Heart left ventricle (tissue), 13 donors: Measurements from ENCODE around the gene LANCL1.

Experiments
- CTCF ChIP-seq, 12 donors: fragments of 200-600 bp; sonication (generic) in 4 of 12; IDR thresholded peaks; one replicate each; pipeline versions ENCODE4 v1.5.0 to v1.8.0; 2018 to 2022; ENCODE audit warnings: antibody characterized with exemption in 12 of 12, mild to moderate bottlenecking in 5 of 12
- POLR2A ChIP-seq, 2 donors: fragments of 450-650 bp; IDR thresholded peaks; one replicate each; pipeline ENCODE4 v1.6.1; 2017; ENCODE audit warnings: antibody characterized with exemption in 2 of 2, mild to moderate bottlenecking in 2 of 2, moderate library complexity in 2 of 2
- donor health status: ischemic (EF 13 %, LVEDD 7.1; RV severe dilation, severe dysfunction).
- donor health status: DM: no; HTN: yes; CAD: no.
- donor health status: DM: no; HTN: no; CAD: no.
- donor health status: ischemic (EF 25% LVEDD 6.9; RV normal size, moderate dysfunction).
- donor health status: ischemic (EF 25% LVEDD 5.7; RV mildly dilated, moderate dysfunction).
- donor health status: ischemic (EF 35%, LVEDD 5.7; RV mildly dilated, moderate dysfunction).
- donor health status: nonischemic (EF 11% LVEDD 7.7; RV severe dilation, severe dysfunction).
- donor health status: DM: yes; HTN: yes; CAD: no.
- donor health status: PGD.
- donor health status: ischemic (EF 29% LVEDD 5.4; RV normal size, mild dysfunction).
- donor health status: nonischemic (EF 23%, LVEDD 6.1; RV moderate dilation, normal function).

DNA sequence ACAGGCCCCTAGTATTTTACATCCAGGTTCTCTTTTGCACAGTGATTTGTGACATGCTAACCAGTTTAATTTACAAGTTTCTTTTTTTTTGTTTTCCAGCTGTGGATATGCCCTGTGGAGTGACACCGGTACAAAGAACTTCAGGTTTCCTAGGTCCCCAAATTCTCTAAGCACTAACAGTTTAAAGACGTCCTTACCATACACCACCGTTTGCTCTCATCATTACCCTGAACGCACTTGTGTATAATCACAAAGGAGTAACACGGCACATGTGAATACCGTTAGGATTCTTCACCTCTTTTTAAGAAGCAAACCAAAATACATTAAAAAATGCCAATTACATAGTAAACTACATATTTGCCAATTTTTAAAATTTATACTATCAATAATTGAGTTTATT is 853 bp downstream of the LANCL1 start:
- TF ChIP-seq CTCF (IDR thresholded peaks at IDR 0.05) = no peak
- no peak for TF ChIP-seq POLR2A (IDR thresholded peaks at IDR 0.05)
